22Rv1 (cell line): Measurements from ENCODE around the gene CCR7.

Experiments
- H3K27ac ChIP-seq: fragments of 450-650 bp; 2 replicates; pipeline ENCODE4 v1.5.1; 2017
- ZFX ChIP-seq: fragments of 450-650 bp; IDR thresholded peaks from 2 replicates; pipeline ENCODE4 v1.6.1; 2017; ENCODE audit warnings: antibody characterized with exemption, borderline replicate concordance
- TF ChIP-seq, protein P1 (sequence below): fragments of 450-650 bp; IDR thresholded peaks from 2 replicates; pipeline ENCODE4 v1.5.1; 2017; ENCODE audit warnings: mild to moderate bottlenecking

The CCR7 gene

DNA sequence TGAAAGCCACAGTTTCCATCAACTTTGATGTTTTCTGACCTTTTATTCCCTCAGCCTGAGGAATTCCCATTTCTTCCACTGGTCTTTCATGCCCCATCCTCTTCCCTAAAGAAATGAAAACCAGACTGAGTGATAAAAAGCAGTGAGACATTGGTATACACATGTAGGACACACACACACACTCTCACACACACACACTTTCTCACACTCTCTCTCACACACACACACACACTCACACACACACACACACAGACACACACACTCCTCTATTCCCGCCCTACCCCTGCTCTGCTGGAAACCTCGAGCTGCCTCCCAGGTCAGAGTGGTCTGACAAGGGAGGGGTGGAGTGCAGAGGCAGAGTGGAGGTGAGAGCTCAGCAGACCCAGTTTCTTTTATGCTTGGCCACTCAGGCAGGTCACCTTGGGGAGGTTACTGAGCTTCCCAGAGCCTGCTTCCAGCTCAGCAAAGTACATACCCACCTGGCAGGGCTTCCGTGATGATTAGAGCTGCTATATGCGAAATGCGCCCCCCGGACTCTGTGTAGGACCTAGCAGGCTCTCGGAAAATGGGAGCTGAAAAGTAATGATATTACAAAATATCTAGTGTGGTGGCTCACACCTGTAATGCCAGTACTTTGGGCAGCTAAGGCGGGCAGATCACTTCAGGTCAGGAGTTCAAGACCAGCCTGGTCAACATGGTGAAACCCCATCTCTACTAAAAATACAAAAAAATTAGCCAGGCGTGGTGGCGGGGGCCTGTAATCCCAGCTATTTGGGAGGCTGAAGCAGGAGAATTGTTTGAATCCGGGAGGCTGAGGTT, 30.7 kb downstream of the CCR7 start:
- TF ChIP-seq ZFX = no peak
- TF ChIP-seq, protein P1, sequence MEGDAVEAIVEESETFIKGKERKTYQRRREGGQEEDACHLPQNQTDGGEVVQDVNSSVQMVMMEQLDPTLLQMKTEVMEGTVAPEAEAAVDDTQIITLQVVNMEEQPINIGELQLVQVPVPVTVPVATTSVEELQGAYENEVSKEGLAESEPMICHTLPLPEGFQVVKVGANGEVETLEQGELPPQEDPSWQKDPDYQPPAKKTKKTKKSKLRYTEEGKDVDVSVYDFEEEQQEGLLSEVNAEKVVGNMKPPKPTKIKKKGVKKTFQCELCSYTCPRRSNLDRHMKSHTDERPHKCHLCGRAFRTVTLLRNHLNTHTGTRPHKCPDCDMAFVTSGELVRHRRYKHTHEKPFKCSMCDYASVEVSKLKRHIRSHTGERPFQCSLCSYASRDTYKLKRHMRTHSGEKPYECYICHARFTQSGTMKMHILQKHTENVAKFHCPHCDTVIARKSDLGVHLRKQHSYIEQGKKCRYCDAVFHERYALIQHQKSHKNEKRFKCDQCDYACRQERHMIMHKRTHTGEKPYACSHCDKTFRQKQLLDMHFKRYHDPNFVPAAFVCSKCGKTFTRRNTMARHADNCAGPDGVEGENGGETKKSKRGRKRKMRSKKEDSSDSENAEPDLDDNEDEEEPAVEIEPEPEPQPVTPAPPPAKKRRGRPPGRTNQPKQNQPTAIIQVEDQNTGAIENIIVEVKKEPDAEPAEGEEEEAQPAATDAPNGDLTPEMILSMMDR = no peak
- H3K27ac ChIP-seq = no peak overlapping the region

DNA sequence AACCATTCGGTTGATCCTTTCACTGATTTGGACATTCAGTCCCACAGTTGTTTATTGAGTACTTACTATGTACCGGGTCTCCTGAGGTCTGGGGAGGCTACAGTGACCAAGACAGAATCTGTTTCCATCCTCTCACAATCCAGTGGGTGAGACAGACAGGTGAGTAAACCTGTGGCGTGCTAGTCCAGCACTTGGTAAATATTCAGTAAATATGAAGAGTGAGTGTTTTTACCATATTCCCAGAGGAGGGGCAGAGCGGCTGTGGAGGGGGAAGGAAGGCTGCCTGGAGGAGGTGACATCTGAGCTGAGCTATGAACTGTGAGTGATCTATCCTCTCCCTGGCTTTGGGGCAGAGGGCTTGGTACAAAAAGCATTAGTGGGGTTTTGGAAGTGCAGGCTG, 31.4 kb downstream of the CCR7 start:
- no peak overlapping the region for H3K27ac ChIP-seq
- TF ChIP-seq ZFX = no peak
- TF ChIP-seq, protein P1 = no peak

DNA sequence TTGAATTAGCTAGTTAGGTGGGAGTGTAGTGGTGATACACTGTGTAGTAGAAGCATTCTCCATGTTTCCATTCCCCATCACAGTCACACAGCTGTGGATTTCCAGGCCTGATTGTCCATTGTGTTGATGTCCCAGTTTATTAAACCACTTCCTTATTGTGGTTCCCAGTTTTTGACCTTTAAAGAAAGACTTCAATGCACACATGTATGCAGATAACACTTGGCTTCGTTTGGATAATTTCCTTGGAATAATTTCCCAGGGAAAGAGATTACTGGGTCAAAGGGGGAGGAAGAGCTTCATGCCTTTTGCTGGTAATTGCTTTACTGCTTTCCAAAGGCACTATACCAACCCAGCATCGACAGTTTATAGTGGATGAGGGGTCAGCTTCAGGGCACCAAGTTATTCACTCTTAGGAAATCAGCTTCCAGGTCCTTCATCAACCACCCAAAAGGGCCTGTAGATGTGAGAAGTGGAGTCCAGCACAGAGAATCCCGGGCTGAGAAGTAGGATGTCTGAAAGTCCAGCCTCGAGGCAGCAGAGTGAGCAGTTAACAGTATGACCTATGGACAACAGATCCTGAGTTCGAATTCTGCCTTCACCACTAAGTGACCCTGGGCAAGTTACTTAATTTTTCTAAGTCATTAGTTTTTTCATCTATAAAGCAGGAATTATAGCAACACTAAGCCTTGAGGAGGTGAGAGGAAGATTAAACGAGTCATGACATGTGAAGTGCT, 32.6 kb downstream of the CCR7 start:
- no peak overlapping the region for H3K27ac ChIP-seq
- TF ChIP-seq, protein P1 = no peak
- no peak for TF ChIP-seq ZFX

DNA sequence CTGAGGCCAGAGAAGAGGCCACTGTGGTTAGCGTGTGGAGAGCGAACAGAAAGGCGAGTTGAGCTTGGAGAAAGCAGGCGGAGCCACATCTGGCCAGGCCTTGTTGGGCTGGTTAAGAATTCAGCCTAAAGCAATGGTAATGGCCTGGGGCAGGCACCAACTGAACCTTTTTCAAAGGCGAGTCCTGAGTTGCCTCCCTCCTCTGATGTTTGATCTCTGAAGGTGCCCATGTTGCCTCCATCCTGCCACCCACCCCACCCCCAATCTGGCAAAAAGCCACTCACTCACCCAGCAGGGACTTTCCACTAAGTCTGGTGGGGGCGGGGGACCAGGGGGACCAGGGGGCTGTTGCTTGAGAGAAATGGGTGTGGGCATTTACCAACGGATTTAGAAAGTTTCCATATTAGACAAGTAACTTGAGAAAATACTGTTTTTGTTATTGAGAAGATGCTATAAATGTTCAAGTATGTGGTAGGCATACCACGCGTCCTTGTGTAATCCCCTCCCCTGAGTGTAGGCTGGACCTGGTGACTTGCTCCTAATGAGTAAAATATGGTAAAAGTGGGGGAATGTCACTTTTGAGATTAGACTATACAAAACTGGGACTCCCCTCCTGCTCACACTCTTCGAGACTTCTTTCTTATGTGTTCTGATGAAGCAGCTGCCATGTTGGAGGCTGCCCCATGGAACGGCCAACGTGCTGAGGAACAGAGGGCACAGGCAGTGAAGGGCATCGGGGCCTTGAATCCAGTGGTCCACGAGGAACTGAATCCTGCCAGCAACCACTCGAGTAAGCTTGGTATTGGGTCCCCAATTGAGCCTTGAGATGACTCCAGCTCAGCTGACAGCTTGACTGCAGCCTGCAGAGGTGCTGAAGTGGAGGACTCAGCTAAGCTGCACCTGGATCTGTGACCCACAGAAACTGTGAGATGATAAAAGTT, 34.0 kb downstream of the CCR7 start:
- TF ChIP-seq, protein P1 = no peak
- TF ChIP-seq ZFX = no peak
- H3K27ac ChIP-seq = no peak overlapping the region

DNA sequence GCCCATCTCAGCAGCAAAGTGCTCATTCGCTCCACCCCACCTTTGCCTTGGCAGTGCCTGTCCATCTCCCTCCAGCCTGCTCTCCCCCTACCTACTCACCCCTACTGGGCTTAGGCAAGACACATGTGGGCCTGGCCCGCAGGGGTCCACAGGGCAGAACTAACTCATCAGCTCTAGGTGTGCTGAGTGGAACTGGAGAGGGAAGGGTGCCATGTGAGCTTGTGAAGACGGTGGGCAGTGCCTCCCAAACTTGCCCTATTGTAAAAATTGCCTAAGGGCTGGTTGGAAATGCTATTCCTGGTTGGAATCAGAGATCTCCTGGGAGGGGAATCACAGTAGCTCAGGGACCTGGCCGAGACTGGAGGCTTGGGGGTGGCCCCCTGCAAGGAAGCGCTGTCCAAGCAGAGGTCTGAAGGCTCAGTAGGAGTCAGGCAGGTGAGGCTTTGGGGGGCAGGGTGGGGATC, 34.7 kb downstream of the CCR7 start:
- TF ChIP-seq, protein P1 = no peak
- TF ChIP-seq ZFX = no peak
- no peak overlapping the region for H3K27ac ChIP-seq

DNA sequence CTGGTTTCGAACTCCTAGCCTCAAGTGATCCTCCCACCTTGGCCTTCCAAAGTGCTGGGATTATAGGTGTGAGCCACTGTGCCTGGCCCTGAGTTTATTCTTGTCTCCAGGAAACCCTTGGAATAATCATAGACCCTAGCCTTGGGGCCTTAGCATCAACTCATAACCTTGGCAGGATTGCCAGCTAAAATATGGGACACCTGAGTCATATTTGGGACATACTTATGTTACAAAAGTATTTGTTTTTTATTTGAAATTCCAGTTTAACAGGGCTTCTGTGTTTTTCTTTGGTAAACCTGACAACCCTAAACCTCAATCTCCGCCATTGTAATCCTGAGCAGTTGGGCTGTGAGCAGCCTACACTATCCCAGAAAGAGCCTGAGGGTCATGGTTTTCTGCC, 35.3 kb downstream of the CCR7 start:
- H3K27ac ChIP-seq = no peak overlapping the region
- TF ChIP-seq ZFX = no peak
- TF ChIP-seq, protein P1 = no peak
